Right atrium auricular region (tissue), 2 donors: Measurements from ENCODE around the gene RASSF4. TPM values are rescaled to one million over a fixed set of nuclear protein-coding genes. Genes with fewer than 3 reads are reported as not detected.

ENCODE experiments used
- DNase-seq: peaks from one replicate; pipeline ENCODE4 v3.0.0-alpha.2; 2019; ENCODE audit warnings: low spot score
- H3K27ac ChIP-seq, 2 donors: fragments of 200-600 bp; sonication (generic); 1 replicate in 1 of 2; 2 replicates in 1 of 2; pipeline ENCODE4 v1.5.1; 2016 to 2019
- H3K27me3 ChIP-seq, 2 donors: fragments of 200-600 bp; sonication (generic); one replicate each; pipeline versions ENCODE4 v1.5.1 to v1.6.0; 2017 to 2019
- H3K36me3 ChIP-seq: fragments of 200-600 bp; sonication (generic); one replicate; pipeline ENCODE4 v1.5.1; 2016
- H3K4me1 ChIP-seq, 2 donors: fragments of 200-600 bp; sonication (generic); one replicate each; pipeline versions ENCODE4 v1.5.1 to v1.6.0; 2017 to 2019
- H3K4me3 ChIP-seq, 2 donors: fragments of 200-600 bp; sonication (generic); 1 replicate in 1 of 2; 2 replicates in 1 of 2; pipeline ENCODE4 v1.5.1; 2017 to 2019; ENCODE audit warnings: mild to moderate bottlenecking in 1 of 2, moderate library complexity in 1 of 2
- H3K9me3 ChIP-seq, 2 donors: fragments of 200-600 bp; sonication (generic); one replicate each; pipeline ENCODE4 v1.5.1; 2019
- total RNA-seq, 2 donors: library from RNA; depleted of rRNA; stranded (reverse); fragments of >200 nt; gene quantifications; one replicate each; pipeline ENCODE4 v1.1.0, GENCODE V29; 2016
- TF ChIP-seq, protein P1 (sequence below), 2 donors: fragments of 200-600 bp; sonication (generic); IDR thresholded peaks; one replicate each; pipeline ENCODE4 v1.5.1; 2019; ENCODE audit warnings: antibody characterized with exemption in 2 of 2

The RASSF4 gene
- total RNA-seq, 2 donors from 2014 or later = 43.3 to 43.4 TPM

GRCh38 chr10:44960482-44961229, 1.1 kb downstream of the RASSF4 start:
- DNase-seq = peak; percentile 59
- TF ChIP-seq, protein P1, sequence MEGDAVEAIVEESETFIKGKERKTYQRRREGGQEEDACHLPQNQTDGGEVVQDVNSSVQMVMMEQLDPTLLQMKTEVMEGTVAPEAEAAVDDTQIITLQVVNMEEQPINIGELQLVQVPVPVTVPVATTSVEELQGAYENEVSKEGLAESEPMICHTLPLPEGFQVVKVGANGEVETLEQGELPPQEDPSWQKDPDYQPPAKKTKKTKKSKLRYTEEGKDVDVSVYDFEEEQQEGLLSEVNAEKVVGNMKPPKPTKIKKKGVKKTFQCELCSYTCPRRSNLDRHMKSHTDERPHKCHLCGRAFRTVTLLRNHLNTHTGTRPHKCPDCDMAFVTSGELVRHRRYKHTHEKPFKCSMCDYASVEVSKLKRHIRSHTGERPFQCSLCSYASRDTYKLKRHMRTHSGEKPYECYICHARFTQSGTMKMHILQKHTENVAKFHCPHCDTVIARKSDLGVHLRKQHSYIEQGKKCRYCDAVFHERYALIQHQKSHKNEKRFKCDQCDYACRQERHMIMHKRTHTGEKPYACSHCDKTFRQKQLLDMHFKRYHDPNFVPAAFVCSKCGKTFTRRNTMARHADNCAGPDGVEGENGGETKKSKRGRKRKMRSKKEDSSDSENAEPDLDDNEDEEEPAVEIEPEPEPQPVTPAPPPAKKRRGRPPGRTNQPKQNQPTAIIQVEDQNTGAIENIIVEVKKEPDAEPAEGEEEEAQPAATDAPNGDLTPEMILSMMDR (IDR thresholded peaks at IDR 0.05) = no peak
- Histone ChIP-seq H3K27ac (peak overlapping the region; percentile 94 to 96), H3K4me3 (peak overlapping the region; percentile 69 to 83), H3K36me3 (no peaks in the 10 kb centered on the region), H3K4me1 (peaks cover 0 to 78% of the 10 kb centered on the region in 2 donors), H3K9me3 (no peaks in the 10 kb centered on the region), H3K27me3 (no peaks in the 10 kb centered on the region)

DNA sequence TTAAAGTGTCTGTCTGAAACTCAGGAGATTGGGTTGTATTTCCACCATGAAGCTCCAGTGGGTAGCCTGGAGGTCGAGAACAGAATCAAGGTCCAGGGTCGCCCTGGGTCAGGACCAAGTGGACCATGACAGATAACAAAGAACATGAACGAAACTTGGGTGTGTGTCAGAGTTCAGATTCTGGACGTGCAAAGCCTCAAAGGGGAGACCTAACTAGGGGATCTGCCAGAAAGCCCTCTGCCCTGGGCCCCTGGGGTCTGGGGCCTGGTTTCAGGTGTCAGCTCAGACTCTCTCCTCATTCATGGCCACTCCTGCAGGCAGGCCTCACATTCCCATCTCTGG, 1.6 kb downstream of the RASSF4 start:
- Histone ChIP-seq H3K4me1 (peaks cover 0 to 78% of the 10 kb centered on the region in 2 donors), H3K36me3 (no peaks in the 10 kb centered on the region), H3K27ac (peak overlapping the region; percentile 94 to 96), H3K9me3 (no peaks in the 10 kb centered on the region), H3K27me3 (no peaks in the 10 kb centered on the region), H3K4me3 (peak overlapping the region; percentile 69 to 83)
- peak; percentile 57 for DNase-seq
- TF ChIP-seq, protein P1 (IDR thresholded peaks at IDR 0.05) = no peak

DNA sequence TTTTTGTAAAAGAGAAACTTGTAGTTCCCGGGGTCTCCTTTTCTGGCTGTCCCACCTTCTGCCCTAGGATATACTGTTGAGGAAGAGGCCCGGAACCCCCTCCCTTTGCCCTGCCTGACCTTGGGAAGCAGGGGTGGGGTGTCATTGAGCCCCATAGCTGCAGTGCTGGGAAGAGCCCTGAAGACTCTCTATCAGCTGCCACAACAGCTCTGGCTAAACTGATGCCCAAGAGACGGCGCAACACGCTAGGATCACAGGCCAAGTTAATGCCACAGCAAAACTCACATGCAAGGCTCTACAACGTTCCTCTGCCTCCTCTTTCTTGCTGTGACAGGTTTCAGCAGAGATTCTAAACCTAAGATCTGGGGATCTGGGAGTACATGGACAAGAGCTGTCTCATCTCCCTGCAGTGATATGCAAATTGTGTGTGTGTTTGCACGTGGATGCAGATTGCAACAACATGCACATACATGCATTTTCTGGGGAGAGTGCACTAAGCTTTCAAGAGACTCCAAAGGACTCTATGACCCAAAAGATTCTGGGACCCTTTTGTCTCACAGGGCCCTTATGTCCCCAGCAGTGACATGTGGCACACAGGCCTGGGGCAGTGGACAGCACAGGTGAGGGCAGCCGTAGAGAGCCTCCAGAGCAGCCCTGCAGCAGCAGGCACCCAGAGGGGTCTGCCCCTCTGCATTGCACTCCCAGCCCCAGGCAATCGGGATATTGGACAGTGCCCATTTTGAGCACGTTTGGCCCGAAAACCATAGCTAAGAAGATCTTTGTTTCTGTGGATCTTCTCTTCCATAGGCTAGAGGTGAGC, 2.5 kb downstream of the RASSF4 start:
- DNase-seq = peak; percentile 56
- TF ChIP-seq, protein P1 (IDR thresholded peaks at IDR 0.05) = no peak

DNA sequence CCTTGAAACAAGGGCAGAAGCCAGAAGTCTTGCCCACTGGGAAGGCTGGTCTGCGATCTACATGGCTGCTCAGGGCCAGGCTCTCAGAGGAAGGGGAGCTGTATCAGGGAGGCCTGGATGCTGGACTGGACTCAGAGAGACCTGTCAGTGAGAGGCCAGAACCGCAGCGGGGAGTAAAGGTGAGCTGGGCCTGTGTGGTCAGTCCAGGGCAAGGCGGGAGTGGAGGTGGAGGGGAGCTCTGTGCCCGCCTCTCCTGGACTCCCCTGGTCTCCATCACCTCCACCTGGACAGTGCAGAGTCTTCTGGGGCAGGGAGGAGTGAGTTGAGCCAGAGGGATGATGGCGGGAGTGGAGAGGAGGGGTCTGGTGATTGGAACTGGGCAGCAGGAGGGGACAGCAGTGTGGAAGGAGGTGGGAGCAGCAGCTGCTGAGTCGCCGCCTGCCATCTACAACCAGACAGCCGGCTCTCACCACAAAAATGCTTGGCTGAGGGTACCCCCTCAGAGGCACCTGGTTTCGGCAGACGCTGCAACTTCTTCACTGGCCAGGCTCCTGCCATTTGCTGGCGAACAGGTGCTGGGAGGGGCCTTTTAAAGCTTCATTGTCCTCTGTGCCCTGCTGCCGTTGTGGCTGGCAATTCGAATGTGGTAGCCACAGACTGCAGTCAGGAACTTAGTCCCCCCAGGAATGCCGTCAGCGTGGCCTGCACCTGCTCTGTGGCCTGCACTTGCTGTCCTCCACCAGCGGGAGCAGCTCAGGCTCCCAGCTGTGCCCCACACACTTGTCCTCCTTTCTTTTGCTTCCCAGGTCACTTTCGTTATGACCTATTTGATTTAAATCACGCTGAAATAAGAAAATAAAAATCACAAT, 3.5 kb downstream of the RASSF4 start:
- TF ChIP-seq, protein P1 (IDR thresholded peaks at IDR 0.05) = peak in 1 of 2 donors; percentile 43
- H3K4me3 ChIP-seq = peak overlapping the region; percentile 8 to 69
- DNase-seq = peak; percentile 58

More for the DNA sequence above, 2.5 kb downstream of the RASSF4 start:
- Histone ChIP-seq H3K4me1 (peaks cover 0 to 82% of the 10 kb centered on the region in 2 donors), H3K27me3 (no peaks in the 10 kb centered on the region), H3K9me3 (no peaks in the 10 kb centered on the region), H3K36me3 (no peaks in the 10 kb centered on the region), H3K27ac (peak overlapping the region; percentile 94 to 96), H3K4me3 (peak overlapping the region; percentile 69 to 83)

More for the DNA sequence above, 3.5 kb downstream of the RASSF4 start:
- Histone ChIP-seq H3K36me3 (no peaks in the 10 kb centered on the region), H3K4me1 (peaks cover 0 to 85% of the 10 kb centered on the region in 2 donors), H3K27me3 (no peaks in the 10 kb centered on the region), H3K9me3 (no peaks in the 10 kb centered on the region), H3K27ac (peak overlapping the region; percentile 94 to 96)
